HG03135 (cell line): ENCODE results near the gene SPG11.
"Not testable (repeated sequence)": the region's sequence is repeated elsewhere in the genome, so short reads cannot be mapped to it uniquely, and the experiment has no call there.

Experiments
- ATAC-seq: cut with Tn5 transposase; IDR thresholded peaks from one replicate; pipeline ENCODE4 v1.9.1; 2021; ENCODE audit warnings: mild to moderate bottlenecking, moderate library complexity; ENCODE audit not compliant: unreplicated experiment

SPG11 gene

GRCh38 chr15:44663410-44664308, at the start of gene SPG11:
SPG11 (minus strand) TSS chr15:44663662; CDS start chr15:44663647, 15 bp downstream.
- ATAC-seq, result peak; percentile 75

GRCh38 chr15:44712346-44713005, 49.0 kb upstream of the SPG11 start:
- ATAC-seq, result no peak

GRCh38 chr15:44711743-44712345, 48.4 kb upstream of the SPG11 start:
- no peak for ATAC-seq

GRCh38 chr15:44711096-44711742, 47.8 kb upstream of the SPG11 start, which contains the start of the genes B2M and PATL2:
B2M (plus strand) TSS chr15:44711517; CDS start chr15:44711547, 30 bp downstream.
PATL2 (minus strand) TSS chr15:44711323; CDS start chr15:44676490, 34,833 bp downstream.
- ATAC-seq, result peak; percentile 84

- ATAC-seq, result no peak
Measured at GRCh38 chr15:44710236-44711095, 47.0 kb upstream of the SPG11 start.

GRCh38 chr15:44706946-44707636, 43.6 kb upstream of the SPG11 start:
- no peak for ATAC-seq

- ATAC-seq, result no peak
Measured at GRCh38 chr15:44706401-44706800, 42.9 kb upstream of the SPG11 start.

- ATAC-seq, result no peak
Measured at GRCh38 chr15:44705986-44706385, 42.5 kb upstream of the SPG11 start.

- not testable (repeated sequence) for ATAC-seq
Measured at GRCh38 chr15:44700676-44701075, 37.2 kb upstream of the SPG11 start.

- ATAC-seq, result no peak
Measured at GRCh38 chr15:44698641-44699040, 35.2 kb upstream of the SPG11 start.

- no peak for ATAC-seq
Measured at GRCh38 chr15:44697014-44697413, 33.6 kb upstream of the SPG11 start.

- ATAC-seq, result no peak
Measured at GRCh38 chr15:44695294-44695693, 31.8 kb upstream of the SPG11 start.

GRCh38 chr15:44694416-44694815, 31.0 kb upstream of the SPG11 start:
- ATAC-seq, result no peak

GRCh38 chr15:44692659-44693058, 29.2 kb upstream of the SPG11 start:
- no peak for ATAC-seq

GRCh38 chr15:44690245-44690644, 26.8 kb upstream of the SPG11 start:
- ATAC-seq, result not testable (repeated sequence)

GRCh38 chr15:44689318-44689717, 25.9 kb upstream of the SPG11 start:
- not testable (repeated sequence) for ATAC-seq

- not testable (repeated sequence) for ATAC-seq
Measured at GRCh38 chr15:44682809-44683682, 19.6 kb upstream of the SPG11 start.

GRCh38 chr15:44682211-44682610, 18.7 kb upstream of the SPG11 start:
- ATAC-seq, result no peak
